ENCODE results near the gene AUTS2.

AUTS2 gene

DNA sequence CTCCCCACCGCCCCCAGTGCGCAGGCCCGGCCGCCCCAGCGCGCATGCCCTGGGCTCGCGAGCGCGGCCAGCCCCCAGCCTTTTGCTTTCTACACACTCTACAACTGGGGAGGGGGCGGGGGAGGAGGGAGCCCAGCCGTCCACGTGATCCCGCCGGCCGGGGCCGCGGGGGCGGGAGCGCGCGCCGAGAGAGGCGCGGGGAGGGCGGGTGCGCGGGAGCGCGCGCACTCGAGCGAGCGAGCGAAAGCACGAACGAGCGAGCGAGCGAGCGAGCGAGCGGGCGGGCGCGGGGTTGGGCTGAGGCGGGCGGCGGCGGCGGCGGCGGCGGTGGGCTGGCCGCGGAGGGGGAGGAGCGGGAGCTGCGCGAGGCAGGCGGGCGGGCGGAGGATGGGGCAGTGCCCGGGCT is at the start of gene AUTS2:
Gene AUTS2 (plus strand): TSS at position 395 of the 406 bp plus-strand sequence. CDS start 1,179 bp downstream, outside the sequence.
- in situ Hi-C loops (cut with MboI; ENCODE audit: low sequenced_read_pairs) = no loop called here

DNA sequence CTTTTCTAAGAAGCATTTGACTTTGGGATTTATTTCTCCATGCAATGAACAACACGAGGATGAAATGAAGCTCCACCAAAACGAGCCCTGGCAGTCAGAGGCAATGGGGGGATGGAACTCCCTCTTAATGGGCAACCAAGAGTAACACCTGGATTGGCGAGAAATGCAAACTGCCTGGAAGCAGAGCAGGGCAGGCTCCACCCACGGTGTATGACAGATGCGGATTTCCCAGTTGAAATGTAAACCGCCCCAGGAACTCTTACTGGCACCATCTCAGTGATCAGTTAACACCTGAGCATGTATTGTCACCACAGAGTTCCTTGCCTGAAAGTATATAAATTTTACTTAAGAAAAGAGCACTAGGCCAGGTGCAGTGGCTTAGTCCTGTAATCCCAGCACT is 47.3 kb upstream of the AUTS2 start:
- in situ Hi-C loops (cut with MboI; ENCODE audit: low sequenced_read_pairs) = no loop called here

DNA sequence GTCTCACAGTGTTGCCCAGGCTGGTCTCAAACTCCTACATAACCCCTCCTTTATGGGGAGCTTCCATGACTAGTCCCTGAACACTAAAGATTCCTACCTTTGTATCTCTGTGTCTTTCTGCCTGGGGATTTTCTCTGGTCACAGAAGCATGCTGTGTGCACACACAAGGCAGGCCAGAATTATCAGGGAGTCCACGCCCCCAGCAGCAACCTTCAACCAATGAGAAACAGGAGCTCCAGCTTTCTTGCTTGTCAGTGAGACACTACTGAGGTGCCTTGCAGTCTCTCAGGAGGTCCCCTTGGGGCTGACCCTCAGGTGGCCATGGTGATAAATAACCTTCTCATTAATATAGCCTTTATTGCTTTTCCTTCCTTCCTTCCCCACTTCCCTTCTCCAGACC is 45.1 kb upstream of the AUTS2 start:
- in situ Hi-C loops (cut with MboI; ENCODE audit: low sequenced_read_pairs) = no loop called here

DNA sequence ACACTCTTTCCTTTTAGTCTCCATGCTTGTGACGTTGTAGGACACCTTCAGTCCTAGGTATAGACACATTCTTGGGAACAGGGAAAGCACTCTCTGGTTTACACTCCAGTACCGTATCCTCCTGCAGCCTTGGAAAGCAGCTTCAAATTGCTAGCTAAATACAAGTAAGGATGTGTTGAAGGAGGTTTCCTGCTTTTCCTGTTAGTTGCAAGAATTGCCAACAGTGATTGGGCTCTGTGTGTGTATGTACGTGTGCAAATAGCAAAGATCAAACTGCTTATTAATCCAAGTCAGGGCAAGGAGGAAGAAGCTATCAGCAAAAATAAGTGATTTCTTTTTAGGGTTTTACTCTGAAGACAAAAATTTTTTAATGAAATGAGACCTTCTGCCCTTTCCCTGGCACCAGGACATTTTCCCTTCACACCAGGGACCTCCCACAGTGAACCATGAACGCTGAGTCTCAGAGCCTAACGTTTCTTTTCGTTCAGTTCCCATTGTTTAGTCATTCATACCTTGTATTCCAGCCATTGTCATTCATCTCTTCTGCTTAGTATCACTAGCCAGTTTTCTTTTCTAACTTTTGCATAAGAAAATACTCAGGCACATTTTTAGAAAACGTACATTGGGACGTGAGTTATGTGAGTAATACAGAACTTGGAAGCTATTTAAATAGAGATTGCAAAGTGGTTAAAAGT is 36.9 kb upstream of the AUTS2 start:
- in situ Hi-C loops (cut with MboI; ENCODE audit: low sequenced_read_pairs) = no loop called here

DNA sequence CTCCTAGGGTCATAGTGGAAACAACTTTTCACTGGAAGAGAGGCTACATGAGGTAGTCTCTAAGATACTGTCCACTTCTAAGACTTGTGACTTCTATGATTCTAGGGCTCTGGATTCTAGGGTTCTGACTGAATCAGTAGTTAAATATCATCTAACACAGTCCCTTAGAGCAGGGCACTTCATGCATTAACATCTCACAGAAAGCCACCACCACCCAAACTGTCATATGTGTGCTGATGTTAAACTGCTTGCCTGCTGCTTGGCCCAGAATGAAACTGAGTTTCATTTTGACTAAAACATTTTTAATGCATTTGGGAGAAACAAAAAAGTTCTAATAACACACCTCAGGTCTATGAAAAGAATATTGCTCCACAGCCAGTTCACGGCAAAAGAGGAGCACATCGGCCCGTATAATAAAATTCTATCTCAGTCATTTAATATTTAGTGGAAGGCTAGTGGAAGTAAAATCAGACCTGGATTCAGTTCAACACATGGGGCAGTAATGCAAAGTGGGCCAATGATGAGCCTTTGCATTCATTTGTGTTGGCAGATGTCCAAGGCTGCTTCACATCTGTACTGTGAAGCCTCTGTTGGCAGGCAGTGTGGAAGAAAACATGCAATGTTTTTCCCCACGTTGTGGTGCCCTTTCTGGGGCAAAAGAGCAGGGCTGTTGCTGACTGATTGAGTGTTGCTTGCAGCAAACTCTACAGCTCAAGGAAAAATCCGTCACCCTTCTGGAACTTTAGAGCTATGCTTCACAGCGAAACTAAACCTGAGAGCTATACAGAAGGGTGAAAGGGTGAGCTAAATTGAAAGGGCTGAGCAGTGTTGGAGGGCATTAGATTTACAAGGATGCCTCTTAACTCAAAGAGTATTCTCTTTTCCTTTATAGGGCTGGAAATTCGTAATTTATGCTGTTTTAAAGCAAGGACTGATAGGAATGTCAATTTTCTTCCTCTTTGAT is 33.5 kb upstream of the AUTS2 start:
- in situ Hi-C loops (cut with MboI; ENCODE audit: low sequenced_read_pairs) = no loop called here

DNA sequence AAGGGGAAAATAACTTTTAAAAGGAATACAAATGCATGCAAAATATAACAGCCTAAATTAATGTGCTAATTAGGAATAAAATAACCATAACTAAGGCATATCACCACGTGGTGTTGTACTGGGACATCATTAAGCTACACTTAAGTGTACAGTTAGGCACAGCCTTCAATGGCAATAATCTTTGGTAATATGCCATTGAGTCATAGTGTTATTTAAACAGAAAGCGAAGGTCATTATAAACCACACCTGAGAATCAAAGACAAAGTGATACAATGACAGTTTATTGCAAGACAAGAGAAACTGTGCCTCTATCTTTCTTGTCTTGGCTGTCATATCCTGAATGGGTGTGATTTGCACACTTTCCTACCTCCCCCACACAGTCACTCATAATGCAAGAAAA is 30.5 kb upstream of the AUTS2 start:
- in situ Hi-C loops (cut with MboI; ENCODE audit: low sequenced_read_pairs) = no loop called here

DNA sequence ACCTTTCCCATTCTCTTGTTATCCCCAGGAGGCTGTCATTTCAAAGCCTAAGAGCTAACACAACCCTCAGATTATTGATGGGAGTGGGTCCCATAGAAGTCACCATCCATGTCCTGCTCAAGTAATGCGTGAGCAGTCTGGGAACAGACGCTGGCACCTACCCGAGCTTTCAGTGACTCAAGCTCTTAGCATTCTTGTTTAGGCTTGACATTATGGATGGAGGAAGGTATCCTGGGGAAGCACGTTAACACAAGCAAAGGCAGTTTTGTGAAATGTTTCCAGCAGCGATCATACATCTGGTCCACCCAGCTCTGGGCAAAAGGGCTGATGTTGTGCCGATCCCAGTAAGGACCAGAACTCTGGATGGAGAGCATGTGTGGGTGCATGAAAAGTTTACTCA is 30.0 kb upstream of the AUTS2 start:
- in situ Hi-C loops (cut with MboI; ENCODE audit: low sequenced_read_pairs) = no loop called here

DNA sequence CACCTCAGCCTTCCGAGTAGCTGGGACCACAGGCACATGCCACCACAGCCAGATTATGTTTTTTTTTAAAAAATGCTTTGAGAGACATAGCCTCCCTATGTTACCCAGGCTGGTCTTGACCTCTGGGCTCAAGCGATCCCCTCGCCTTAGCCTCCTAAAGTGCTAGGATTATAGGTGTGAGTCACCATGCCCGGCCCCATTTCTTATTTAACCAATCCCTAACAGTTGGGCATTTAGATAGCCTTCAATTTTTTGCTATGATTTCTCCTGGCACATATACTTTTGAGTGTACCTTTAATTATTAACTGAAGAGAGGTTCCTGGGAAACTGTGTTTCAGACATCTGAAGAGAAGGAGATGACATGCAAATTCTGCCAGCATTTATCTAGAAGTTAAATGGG is 22.6 kb upstream of the AUTS2 start:
- in situ Hi-C loops (cut with MboI; ENCODE audit: low sequenced_read_pairs) = no loop called here

DNA sequence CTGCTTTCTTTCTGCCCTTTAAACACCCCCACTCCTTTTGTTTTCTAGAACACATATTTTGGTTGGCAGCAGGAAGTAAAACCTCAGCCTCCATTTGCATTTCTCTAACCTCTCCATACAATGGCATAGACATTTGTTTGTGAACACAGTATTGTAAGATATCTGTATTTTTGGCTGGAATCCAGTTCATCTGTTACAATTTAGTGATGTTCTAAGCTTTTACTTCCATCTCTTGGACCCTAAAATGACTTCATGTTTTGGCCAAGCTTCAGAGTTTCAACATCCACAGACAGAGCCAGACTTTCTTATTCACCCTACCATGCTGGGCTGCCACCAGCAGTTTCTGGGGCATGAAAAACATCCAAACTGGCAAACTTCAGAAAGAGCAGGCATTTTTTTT is 21.1 kb upstream of the AUTS2 start:
- in situ Hi-C loops (cut with MboI; ENCODE audit: low sequenced_read_pairs) = no loop called here

DNA sequence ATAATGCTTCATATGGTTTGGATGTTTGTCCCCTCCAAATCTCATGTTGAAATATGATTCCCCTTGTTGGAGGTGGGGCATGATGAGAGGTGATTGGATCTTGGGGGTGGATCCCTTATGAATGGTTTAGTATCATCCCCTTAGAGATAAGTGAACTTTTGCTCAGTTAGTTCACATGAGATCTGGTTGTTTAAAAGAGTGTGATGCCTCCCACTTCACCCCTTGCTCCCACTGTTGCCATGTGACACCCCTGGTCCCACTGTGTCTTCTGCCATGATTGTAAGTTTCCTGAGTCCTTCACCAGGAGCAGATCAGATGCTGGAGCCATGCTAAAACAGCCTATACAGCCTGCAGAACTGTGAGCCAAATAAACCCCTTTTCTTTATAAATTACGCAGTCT is 13.1 kb upstream of the AUTS2 start:
- in situ Hi-C loops (cut with MboI; ENCODE audit: low sequenced_read_pairs) = no loop called here

DNA sequence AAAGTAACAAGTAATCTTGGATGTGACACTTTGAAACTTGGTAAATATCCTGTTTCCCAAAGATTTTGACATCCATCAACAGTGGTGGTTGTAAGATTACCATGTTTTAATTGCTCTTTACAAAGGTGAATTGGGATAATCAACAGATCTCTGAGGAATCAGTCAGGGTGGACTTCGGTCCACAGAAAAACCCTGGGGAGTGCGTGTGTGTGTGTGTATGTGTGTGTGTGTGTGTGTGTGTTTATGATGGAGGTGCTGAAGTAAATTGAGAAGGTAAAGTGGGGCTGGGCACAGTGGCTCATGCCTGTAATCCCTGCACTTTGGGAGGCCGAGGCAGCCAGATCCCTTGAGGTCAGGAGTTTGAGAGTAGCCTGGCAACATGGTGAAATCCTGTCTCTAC is 12.0 kb upstream of the AUTS2 start:
- in situ Hi-C loops (cut with MboI; ENCODE audit: low sequenced_read_pairs) = no loop called here

DNA sequence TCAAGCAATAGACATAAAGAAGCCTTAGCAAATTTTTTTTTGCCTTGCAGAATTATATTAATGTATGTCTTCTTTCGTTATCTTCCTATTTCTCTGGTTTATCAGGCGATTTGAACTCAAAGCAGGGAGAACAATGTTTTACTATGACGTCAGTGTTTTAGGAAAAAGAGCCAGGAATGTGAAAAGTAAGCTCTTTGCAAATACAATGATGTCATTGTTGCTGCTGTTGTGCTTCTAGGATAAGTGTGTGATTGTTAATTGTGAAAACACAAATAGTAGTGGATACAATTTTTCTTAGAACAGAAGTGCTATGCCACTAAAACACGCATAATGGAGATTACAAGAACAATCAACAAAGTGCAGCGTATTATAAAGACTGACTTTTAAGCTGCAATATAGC is 9.5 kb upstream of the AUTS2 start:
- in situ Hi-C loops (cut with MboI; ENCODE audit: low sequenced_read_pairs) = no loop called here

DNA sequence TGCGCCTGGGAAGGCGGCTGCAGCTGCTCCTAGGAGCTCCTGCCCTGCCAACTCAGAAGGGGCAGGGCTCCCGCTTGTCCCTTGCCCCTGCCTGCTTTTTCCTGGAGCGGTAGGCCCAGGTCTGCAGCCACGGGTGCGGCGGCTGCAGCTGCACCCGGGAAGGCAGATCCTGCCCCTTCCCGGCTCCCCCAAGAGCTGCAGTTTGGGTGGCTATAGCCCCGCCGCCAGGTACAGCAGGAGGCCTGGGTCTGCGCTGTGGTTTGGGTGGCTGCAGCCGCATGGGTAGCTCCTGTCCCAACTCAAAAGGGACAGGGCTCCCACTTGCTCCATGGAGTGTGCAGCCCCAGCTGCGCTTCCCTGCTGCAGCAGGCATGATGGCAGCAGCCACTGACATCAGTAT is 6.5 kb upstream of the AUTS2 start:
- in situ Hi-C loops (cut with MboI; ENCODE audit: low sequenced_read_pairs) = no loop called here

DNA sequence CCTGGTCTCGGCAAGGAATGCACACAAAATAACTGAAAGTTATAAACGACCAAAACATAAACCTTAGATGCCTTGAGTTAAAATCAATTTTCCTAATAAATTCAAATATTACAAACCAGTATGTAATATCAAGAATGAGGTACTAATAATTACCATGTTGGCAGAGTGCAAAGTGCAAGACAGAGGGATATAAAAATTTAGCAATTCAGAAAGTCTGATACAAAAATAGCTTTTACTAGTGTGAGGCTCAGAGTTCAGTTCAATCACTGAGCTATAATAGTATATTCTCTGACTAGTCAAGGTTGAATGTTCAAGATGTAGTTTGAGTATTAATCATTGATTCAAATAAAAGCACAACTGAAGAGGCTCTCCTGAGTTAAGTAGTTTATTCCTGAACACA is 4.8 kb upstream of the AUTS2 start:
- in situ Hi-C loops (cut with MboI; ENCODE audit: low sequenced_read_pairs) = no loop called here

DNA sequence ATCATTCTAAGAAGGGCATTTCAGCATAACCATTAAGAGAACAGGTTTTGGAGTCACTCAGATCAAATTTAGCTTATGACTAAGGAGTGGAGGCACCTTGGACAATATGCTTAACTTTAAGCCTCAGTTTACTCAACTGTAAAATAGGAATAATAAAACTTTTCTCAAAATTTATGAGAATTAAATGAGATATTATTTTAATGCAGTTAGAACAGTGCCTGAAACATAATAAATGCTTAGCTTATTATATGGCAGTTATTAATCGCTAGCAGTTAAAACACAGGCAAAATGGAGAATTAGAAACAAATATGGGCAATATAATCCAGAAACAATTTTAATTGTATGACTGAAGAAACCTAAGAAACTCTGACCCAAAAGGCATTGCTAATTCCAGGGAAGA is 2.9 kb upstream of the AUTS2 start:
- in situ Hi-C loops (cut with MboI; ENCODE audit: low sequenced_read_pairs) = no loop called here

DNA sequence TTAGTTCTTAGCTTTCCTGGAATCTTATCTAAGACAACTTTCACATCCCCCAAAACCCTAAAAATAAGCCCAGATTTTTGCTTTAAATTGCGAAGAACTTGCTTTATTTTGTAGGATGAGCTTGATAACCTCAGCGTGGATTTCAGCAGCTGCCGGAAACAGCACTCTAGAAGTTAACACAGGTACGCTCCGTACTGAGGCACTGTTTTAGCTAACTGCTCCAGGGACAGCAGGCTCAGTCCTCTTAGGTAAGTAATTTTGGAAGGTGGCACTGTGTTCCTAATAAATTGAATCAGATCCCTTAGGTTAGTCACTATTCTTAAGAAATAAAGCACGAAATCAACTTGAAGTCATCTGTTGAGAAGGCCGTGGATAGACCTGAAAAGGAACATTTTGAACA is 2.2 kb upstream of the AUTS2 start:
- in situ Hi-C loops (cut with MboI; ENCODE audit: low sequenced_read_pairs) = no loop called here

DNA sequence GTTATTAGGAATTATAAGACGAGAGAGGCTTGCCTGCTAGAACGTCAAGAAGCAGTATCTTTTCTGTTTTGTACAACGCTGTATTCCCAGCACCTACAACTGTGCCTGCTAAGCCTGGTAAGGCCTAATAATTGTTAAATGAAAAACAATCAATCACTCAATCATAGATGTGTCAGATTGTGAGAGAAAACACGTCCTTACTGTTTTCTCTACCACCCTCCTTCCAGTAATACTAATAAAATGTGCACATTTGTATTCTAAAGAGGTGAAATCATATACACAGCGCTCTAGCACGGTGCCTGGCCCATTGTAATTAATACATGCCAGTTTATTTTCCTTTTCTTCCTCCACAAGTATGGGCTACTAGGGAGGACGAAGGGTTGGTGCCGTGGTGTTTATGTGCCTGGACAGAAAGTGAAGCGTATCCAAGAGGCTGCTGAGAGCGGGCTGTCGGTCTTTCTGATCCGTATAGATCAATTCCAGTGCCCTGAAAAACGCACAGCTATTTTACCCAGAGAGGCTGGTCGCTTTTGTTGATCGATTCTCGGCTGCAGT is 1.5 kb upstream of the AUTS2 start:
- in situ Hi-C loops (cut with MboI; ENCODE audit: low sequenced_read_pairs) = no loop called here

DNA sequence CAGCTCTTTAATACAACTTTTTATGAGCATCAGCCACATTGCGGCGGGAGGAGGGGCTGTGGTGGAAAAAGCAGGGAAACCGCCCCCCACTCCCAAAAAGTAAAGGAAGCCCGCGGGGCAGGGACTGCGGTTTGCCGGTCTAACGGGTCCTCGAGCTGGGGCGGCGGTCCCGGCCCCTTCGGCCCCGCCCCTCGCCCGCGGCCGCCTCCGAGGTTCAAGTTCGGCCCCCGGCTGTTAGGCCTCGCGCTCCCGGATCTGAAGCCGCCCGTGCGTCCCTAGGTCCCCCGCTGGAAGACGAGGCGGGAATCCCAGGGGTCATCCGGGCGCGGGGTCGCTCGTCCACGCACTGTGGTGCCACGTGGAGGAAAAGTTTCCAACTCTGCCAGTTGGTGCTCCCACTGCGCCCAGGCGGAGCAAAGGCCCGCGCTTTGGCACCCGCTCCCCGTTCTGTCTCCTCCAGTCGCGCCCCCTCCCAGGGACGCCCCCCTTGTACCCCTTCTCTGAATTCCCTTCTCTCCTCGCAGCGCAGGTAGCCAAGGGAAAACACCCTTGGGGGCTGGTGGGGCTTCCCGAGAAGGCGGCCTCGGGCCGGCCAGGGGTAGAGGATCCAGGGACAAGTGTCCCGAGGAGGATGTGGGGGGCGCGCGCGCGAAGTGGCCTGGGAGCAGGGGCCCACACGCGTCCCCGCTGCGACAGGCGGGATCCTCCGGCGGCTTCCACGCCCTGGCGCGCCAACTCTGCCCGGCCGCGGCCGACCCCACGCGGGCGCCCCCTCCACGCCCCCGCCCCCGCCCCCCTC is 798 bp upstream of the AUTS2 start:
- in situ Hi-C loops (cut with MboI; ENCODE audit: low sequenced_read_pairs) = no loop called here

DNA sequence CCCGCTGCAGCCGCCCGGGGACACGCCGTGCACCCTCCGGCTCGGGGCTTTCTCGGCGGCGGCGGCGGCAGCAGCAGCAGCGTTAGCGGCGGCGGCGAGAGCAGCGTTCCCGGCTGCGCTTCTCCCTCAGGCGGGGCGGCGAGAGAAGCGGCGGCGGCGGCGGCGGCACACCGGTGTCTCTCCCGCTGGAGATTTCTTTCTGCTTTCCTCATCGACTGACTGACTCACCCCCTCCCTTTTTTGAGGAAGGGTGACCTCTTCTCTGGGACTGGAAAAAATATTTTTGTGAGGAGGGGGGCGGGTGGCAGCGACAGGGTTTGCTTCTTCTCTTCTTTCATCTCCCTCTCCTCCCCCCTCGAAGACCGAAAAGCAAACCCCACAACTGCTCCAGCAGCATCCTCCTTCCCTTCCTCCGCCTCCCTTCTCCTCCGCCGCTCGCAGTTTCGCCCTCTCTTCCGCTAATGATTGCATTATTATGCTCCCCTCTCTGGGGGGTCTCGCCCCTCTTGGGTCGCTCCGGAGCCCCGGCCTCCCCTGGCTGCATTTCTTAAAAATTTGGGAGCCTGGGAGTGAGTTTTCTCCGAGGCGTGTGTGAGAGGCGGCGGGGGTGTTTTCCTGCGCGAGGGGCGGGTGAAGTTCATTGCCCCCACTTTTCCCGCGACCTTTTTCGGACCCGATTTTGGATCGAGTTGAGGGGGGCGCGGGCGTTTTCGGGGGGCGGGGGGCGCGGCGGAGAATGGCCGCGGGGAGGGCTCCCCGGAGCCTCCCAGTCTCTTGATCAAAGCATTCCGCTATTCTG is 411 bp downstream of the AUTS2 start:
- in situ Hi-C loops (cut with MboI; ENCODE audit: low sequenced_read_pairs) = no loop called here

DNA sequence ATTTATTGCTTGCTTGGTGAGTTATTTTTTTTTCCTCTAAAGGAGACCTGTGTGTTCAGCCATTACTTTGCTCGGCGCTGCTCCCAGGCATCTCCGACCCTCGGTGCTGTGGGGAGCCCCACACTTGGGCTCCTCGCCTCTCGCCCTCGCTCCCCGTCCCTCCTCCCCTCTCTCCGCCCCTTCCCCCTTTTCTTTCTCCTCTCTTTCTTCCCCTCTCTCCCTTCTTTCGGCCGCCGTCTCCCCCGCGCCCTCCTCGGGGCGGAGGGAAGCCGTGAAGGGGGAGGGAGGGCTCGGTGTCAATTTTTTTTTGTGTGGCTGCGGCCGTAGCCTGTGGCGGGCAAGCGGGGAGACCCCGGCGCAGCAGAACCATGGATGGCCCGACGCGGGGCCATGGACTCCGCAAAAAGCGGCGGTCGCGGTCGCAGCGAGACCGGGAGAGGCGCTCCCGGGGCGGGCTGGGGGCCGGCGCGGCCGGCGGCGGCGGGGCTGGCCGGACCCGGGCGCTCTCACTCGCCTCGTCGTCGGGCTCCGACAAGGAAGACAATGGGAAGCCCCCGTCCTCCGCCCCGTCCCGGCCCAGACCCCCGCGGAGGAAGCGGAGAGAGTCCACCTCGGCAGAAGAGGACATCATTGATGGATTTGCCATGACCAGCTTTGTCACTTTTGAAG is 1.1 kb downstream of the AUTS2 start:
- in situ Hi-C loops (cut with MboI; ENCODE audit: low sequenced_read_pairs) = no loop called here

All from hTERT RPE-1 (cell line).